H1 (cell line): ENCODE measurements around the gene SPIRE1. TPM values are rescaled to one million over a fixed set of nuclear protein-coding genes. Genes with fewer than 3 reads are reported as not detected.
A peak's percentile ranks its signal among the peaks of the same experiment; 100 is the strongest.

Experiments used
- BACH1 ChIP-seq: IDR thresholded peaks from 2 replicates; pipeline ENCODE4 v1.6.1; 2012; ENCODE audit warnings: low read length, improper control_type of control experiment
- BCL11A ChIP-seq, 2 experiments: IDR thresholded peaks; one replicate each; pipeline ENCODE4 v1.6.1; 2011; ENCODE audit warnings: low read depth in 2 of 2, low read length in 2 of 2, mild to moderate bottlenecking in 2 of 2
- BRCA1 ChIP-seq: IDR thresholded peaks from 2 replicates; pipeline ENCODE4 v1.6.1; 2012; ENCODE audit warnings: low read depth, low read length, improper control_type of control experiment
- CHD1 ChIP-seq: IDR thresholded peaks from 2 replicates; pipeline ENCODE4 v1.6.1; 2012; ENCODE audit warnings: low read depth, low read length, improper control_type of control experiment
- CREB1 ChIP-seq: IDR thresholded peaks from 2 replicates; pipeline ENCODE4 v1.6.1; 2012; ENCODE audit warnings: inconsistent platforms
- CTBP2 ChIP-seq: IDR thresholded peaks from 2 replicates; pipeline ENCODE4 v1.7.0; 2011; ENCODE audit warnings: borderline replicate concordance, mild to moderate bottlenecking, moderate library complexity, mixed read lengths, low read length; ENCODE audit not compliant: insufficient read depth, insufficient read length
- FOSL1 ChIP-seq: IDR thresholded peaks from 2 replicates; pipeline ENCODE4 v1.6.1; 2011; ENCODE audit warnings: mild to moderate bottlenecking, low read depth, low read length, moderate library complexity; ENCODE audit not compliant: insufficient read depth
- HDAC2 ChIP-seq, 2 experiments: fragments of 300-600 bp in 1 of 2; sonication (generic) in 1 of 2; IDR thresholded peaks; 2 replicates each; pipeline ENCODE4 v1.6.1; 2011 to 2012; ENCODE audit warnings: low read depth in 2 of 2, low read length in 2 of 2, mild to moderate bottlenecking in 2 of 2, moderate library complexity in 2 of 2, borderline replicate concordance in 1 of 2, inconsistent platforms in 1 of 2
- JUND ChIP-seq: IDR thresholded peaks from 2 replicates; pipeline ENCODE4 v1.6.1; 2011; ENCODE audit warnings: mild to moderate bottlenecking, improper control_type of control experiment, low read length
- KDM5A ChIP-seq: fragments of 200-600 bp; IDR thresholded peaks from 2 replicates; pipeline ENCODE4 v1.7.1; 2012; ENCODE audit warnings: mild to moderate bottlenecking, low read length, inconsistent platforms, mixed read lengths
- MAFK ChIP-seq: IDR thresholded peaks from 2 replicates; pipeline ENCODE4 v1.6.1; 2012; ENCODE audit warnings: low read depth, mild to moderate bottlenecking, improper control_type of control experiment, low read length
- POLR2AphosphoS5 ChIP-seq: IDR thresholded peaks from 2 replicates; pipeline ENCODE4 v1.6.1; 2011; ENCODE audit warnings: low read depth, low read length
- SIRT6 ChIP-seq: IDR thresholded peaks from one replicate; pipeline ENCODE4 v1.7.1; 2012; ENCODE audit warnings: low read length, inconsistent platforms
- SP4 ChIP-seq: IDR thresholded peaks from 2 replicates; pipeline ENCODE4 v1.6.1; 2012; ENCODE audit warnings: low read length, inconsistent platforms
- SUZ12 ChIP-seq: fragments of 200-600 bp; sonication (generic); IDR thresholded peaks from 2 replicates; pipeline ENCODE4 v1.6.1; 2012; ENCODE audit warnings: mild to moderate bottlenecking, inconsistent platforms, low read length, moderate library complexity, mixed read lengths
- TAF1 ChIP-seq: IDR thresholded peaks from 2 replicates; pipeline ENCODE4 v1.6.1; 2011; ENCODE audit warnings: mild to moderate bottlenecking, low read depth, low read length
- TAF7 ChIP-seq: optimal IDR thresholded peaks from 2 replicates; pipeline ENCODE3; 2011; ENCODE audit warnings: low read depth, mild to moderate bottlenecking, inconsistent platforms, low read length, moderate library complexity, borderline replicate concordance
- YY1 ChIP-seq: IDR thresholded peaks from 2 replicates; pipeline ENCODE4 v1.6.1; 2011; ENCODE audit warnings: low read depth, mild to moderate bottlenecking, low read length
- polyA plus RNA-seq, 7 experiments: library from polyadenylated mRNA; depleted of rRNA in 3 of 7; stranded (reverse) in 5 of 7; unstranded in 2 of 7; fragments of >200 nt in 5 of 7; fragments of 200-250 nt in 2 of 7; gene quantifications; 1 replicate in 5 of 7; 2 replicates in 1 of 7; 4 replicates in 1 of 7; pipeline versions ENCODE4 v1.2.1 to v1.2.3, GENCODE V29; 2011 to 2013; ENCODE audit warnings: missing spikeins in 2 of 7, mixed read lengths in 2 of 7
- total RNA-seq: library from RNA; stranded (reverse); fragmentation: NEBNext Ultra II Directional; extraction: Animal tissue kit (Norgen Biotek cat#: 25700); gene quantifications from 2 replicates; pipeline ENCODE4 v1.2.1, GENCODE V29; 2021
- TF ChIP-seq, protein P1 (sequence below): IDR thresholded peaks from 2 replicates; pipeline ENCODE4 v1.6.1; 2012; ENCODE audit warnings: low read length, inconsistent platforms
- TF ChIP-seq, protein P2 (sequence below), 3 experiments: IDR thresholded peaks; 1 replicate in 2 of 3; 2 replicates in 1 of 3; pipeline versions ENCODE4 v1.5.1 to v1.6.1; 2011; ENCODE audit warnings: low read length in 3 of 3, mild to moderate bottlenecking in 3 of 3, inconsistent platforms in 2 of 3, low read depth in 1 of 3, moderate library complexity in 1 of 3; ENCODE audit not compliant: insufficient read depth in 1 of 3; ENCODE audit errors: control extremely low read depth in 1 of 3

Gene SPIRE1
- total and polyA plus RNA-seq, 2 of the 8 experiments (the other 6 are each of a cell fraction or from before 2014, with no cell fraction given): 6.0 to 21.5 TPM

DNA sequence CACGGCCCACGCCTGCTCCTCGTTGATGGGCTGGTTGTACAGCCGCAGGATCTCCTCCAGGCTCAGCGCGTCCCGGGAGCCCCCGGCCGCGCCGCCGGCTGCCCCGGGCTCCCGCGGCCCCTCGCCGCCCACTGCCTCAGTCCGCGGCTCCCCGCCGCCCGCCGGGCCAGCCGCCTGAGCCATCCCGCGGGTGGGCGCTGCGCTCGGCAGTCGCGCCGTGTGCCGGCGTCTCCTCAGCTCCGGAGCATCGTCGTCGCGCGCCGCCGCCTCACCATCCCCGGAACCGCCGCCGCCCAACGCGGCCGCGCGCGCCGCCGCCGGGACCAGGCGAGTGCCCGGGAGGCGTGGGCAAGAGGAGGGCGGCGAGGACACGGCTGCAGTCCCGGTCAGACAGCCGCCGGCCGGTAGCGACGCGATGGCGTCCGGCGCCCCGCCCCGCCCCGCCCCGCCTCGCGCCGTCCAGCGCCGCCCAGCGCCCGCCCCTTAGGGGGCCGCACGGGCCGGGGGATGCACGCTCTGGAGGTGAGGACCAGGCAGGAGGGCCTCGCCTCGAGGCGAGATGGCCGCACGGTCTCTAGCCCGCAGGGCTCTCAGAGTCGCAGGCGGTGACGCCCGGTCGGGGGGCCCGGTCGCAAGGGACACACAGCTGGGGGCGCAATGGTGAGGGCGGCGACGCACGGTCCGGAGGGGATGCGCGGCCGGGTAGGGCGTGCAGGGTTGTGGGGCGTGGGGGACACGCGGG, at the start of gene SPIRE1 (continued):
- TF ChIP-seq, protein P1, sequence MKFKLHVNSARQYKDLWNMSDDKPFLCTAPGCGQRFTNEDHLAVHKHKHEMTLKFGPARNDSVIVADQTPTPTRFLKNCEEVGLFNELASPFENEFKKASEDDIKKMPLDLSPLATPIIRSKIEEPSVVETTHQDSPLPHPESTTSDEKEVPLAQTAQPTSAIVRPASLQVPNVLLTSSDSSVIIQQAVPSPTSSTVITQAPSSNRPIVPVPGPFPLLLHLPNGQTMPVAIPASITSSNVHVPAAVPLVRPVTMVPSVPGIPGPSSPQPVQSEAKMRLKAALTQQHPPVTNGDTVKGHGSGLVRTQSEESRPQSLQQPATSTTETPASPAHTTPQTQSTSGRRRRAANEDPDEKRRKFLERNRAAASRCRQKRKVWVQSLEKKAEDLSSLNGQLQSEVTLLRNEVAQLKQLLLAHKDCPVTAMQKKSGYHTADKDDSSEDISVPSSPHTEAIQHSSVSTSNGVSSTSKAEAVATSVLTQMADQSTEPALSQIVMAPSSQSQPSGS: no peak
- TF ChIP-seq JUND: no peak
- no peak for TF ChIP-seq KDM5A
- no peak for TF ChIP-seq MAFK
- no peak for TF ChIP-seq HDAC2 (IDR thresholded peaks at IDR 0.05; ENCODE audit: borderline replicate concordance in 1 of 2, low read depth in 2 of 2, low read length in 2 of 2)
- TF ChIP-seq, protein P2, sequence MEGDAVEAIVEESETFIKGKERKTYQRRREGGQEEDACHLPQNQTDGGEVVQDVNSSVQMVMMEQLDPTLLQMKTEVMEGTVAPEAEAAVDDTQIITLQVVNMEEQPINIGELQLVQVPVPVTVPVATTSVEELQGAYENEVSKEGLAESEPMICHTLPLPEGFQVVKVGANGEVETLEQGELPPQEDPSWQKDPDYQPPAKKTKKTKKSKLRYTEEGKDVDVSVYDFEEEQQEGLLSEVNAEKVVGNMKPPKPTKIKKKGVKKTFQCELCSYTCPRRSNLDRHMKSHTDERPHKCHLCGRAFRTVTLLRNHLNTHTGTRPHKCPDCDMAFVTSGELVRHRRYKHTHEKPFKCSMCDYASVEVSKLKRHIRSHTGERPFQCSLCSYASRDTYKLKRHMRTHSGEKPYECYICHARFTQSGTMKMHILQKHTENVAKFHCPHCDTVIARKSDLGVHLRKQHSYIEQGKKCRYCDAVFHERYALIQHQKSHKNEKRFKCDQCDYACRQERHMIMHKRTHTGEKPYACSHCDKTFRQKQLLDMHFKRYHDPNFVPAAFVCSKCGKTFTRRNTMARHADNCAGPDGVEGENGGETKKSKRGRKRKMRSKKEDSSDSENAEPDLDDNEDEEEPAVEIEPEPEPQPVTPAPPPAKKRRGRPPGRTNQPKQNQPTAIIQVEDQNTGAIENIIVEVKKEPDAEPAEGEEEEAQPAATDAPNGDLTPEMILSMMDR (IDR thresholded peaks at IDR 0.05; ENCODE audit: control extremely low read depth in 1 of 3, insufficient read depth in 1 of 3, low read depth in 1 of 3, low read length in 3 of 3): no peak
- no peak for TF ChIP-seq CTBP2
- no peak; the same call in 1 of the 2 replicates for TF ChIP-seq SUZ12
- TF ChIP-seq FOSL1: no peak
- no peak for TF ChIP-seq BCL11A (IDR thresholded peaks at IDR 0.05; ENCODE audit: low read depth in 2 of 2, low read length in 2 of 2)
- TF ChIP-seq CREB1: peak; percentile 48; the same call in 1 of the 2 replicates
- TF ChIP-seq BACH1: 0 out of 2 replicates have a peak, but pooled peaks have one; percentile 6
- no peak for TF ChIP-seq CHD1
- TF ChIP-seq YY1: peak; percentile 26; the same call in 1 of the 2 replicates
- no peak for TF ChIP-seq SP4
- TF ChIP-seq BRCA1: no peak
- no peak for TF ChIP-seq SIRT6
- TF ChIP-seq POLR2AphosphoS5: no peak
- no peak for TF ChIP-seq TAF7
- no peak for TF ChIP-seq TAF1
